Measurements from ENCODE around the gene BOK. TPM values are rescaled to one million over a fixed set of nuclear protein-coding genes. Genes with fewer than 3 reads are reported as not detected.

The BOK gene
- total and polyA plus RNA-seq, 10 of the 15 experiments (the other 5 are each of a cell fraction or from before 2014, with no cell fraction given), result 0.04 to 0.15 (median 0.12) TPM; not detected in 7

DNA sequence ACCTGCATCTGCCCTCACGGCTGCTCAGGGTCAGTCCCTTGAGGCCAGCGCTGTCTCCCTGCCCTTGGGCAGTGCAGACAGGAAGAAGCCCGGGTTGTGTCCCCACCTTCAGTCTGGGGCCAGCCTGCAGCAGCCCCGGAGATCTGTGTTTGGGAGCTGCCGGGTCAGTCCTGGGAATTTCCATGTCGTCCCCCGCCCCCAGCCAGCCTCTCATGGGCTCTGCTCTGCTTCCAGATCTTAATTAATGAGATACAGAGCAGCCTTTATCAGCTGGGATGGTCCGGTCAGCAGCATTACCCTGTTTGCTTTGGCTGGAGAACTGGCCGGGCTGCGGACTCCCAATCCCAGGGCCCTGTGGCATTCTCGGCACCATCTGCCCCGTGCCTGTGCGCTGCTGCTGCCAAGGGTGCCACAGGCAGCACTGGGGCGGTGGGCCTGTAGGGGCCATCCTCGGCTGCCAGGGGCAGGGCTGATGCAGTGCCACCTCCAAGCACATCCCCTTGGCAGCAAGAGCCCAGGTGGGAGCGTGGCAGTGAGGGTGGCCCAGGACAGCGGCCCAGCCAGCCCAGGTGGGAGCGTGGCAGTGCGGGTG lies 2.4 kb downstream of the BOK start:
- in situ Hi-C loops (cut with MboI), result no loop called here
- BruUV-seq (replicated peaks), result no TSS peak
- Histone ChIP-seq H3K9ac (ENCODE audit: control insufficient read depth, insufficient read depth, low read length) (no peak overlapping the region), H3K79me2 (ENCODE audit: control insufficient read depth, insufficient read depth, low read length) (no peaks in the 10 kb centered on the region), H3K4me1 (ENCODE audit: control insufficient read depth, insufficient read depth, low read length) (no peaks in the 10 kb centered on the region), H4K20me1 (ENCODE audit: control insufficient read depth, insufficient read depth) (no peaks in the 10 kb centered on the region), H3K9me3 (replicated peaks; ENCODE audit: control insufficient read depth, insufficient read depth, low read length) (no peaks in the 10 kb centered on the region; the same call in 2 of the 3 replicates), H3K4me2 (ENCODE audit: control insufficient read depth, insufficient read depth) (no peak overlapping the region), H3K36me3 (ENCODE audit: control insufficient read depth in 2 of 2, insufficient read depth in 2 of 2, low read length in 1 of 2) (no peaks in the 10 kb centered on the region), H2AFZ (ENCODE audit: control insufficient read depth, low read depth, low read length) (no peak overlapping the region), H3K4me3 (no peak overlapping the region), H3K27ac (ENCODE audit: control insufficient read depth, insufficient read depth) (no peak overlapping the region), H3K27me3 (replicated peaks in 1 of 2; ENCODE audit: control insufficient read depth in 2 of 2, insufficient read depth in 2 of 2, low read length in 1 of 2) (no peaks in the 10 kb centered on the region; a peak in 1 of 4 replicates)
- ChIA-PET CTCF (no interaction called here), SMC1A (ENCODE audit: uncharacterized antibody, unreplicated experiment) (interaction anchor here (0.5 kb wide), 1 partner anchor 701 kb away, joined by 3 read pairs; no protein-coding TSS in a partner anchor), RAD21 (ENCODE audit: unreplicated experiment) (no interaction called here), POLR2A (no interaction called here)
- FAIRE-seq (no peak), ATAC-seq (no peak), DNase-seq (ENCODE audit: low read depth, low spot score) (no peak)
- WGBS (ENCODE audit: insufficient coverage, insufficient replicate concordance, low lambda C conversion rate, missing lambda C conversion rate), result 58% methylated on average over 19 of the region's 19 CpGs
- intact Hi-C loops (cut with micrococcal nuclease; ENCODE audit: unreplicated experiment), result no loop called here
- no peak for TF ChIP-seq E4F1 (IDR thresholded peaks at IDR 0.05; ENCODE audit: borderline replicate concordance, partially characterized antibody)
- no peak for TF ChIP-seq NFYB (IDR thresholded peaks at IDR 0.05; ENCODE audit: insufficient read depth, low read depth, low read length)
- TF ChIP-seq HDAC6 (IDR thresholded peaks at IDR 0.05; ENCODE audit: unreplicated experiment), result no peak
- TF ChIP-seq E2F4 (IDR thresholded peaks at IDR 0.05; ENCODE audit: low read depth, low read length), result no peak
- TF ChIP-seq, protein P1, sequence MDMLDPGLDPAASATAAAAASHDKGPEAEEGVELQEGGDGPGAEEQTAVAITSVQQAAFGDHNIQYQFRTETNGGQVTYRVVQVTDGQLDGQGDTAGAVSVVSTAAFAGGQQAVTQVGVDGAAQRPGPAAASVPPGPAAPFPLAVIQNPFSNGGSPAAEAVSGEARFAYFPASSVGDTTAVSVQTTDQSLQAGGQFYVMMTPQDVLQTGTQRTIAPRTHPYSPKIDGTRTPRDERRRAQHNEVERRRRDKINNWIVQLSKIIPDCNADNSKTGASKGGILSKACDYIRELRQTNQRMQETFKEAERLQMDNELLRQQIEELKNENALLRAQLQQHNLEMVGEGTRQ (IDR thresholded peaks at IDR 0.05; ENCODE audit: borderline replicate concordance, low read depth, low read length), result no peak
- no peak for TF ChIP-seq NR2C2 (IDR thresholded peaks at IDR 0.05; ENCODE audit: borderline replicate concordance, control insufficient read depth, insufficient read length, low read depth)
- TF ChIP-seq, protein P2, sequence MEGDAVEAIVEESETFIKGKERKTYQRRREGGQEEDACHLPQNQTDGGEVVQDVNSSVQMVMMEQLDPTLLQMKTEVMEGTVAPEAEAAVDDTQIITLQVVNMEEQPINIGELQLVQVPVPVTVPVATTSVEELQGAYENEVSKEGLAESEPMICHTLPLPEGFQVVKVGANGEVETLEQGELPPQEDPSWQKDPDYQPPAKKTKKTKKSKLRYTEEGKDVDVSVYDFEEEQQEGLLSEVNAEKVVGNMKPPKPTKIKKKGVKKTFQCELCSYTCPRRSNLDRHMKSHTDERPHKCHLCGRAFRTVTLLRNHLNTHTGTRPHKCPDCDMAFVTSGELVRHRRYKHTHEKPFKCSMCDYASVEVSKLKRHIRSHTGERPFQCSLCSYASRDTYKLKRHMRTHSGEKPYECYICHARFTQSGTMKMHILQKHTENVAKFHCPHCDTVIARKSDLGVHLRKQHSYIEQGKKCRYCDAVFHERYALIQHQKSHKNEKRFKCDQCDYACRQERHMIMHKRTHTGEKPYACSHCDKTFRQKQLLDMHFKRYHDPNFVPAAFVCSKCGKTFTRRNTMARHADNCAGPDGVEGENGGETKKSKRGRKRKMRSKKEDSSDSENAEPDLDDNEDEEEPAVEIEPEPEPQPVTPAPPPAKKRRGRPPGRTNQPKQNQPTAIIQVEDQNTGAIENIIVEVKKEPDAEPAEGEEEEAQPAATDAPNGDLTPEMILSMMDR (IDR thresholded peaks at IDR 0.05 in 2 of 3, conservative IDR thresholded peaks at IDR 0.05 in 1 of 3; ENCODE audit: control insufficient read depth in 2 of 3, extremely low read depth in 1 of 3, insufficient read depth in 1 of 3, low read depth in 3 of 3, low read length in 3 of 3), result no peak
- TF ChIP-seq NRF1 (conservative IDR thresholded peaks at IDR 0.05; ENCODE audit: low read depth, low read length), result no peak
- no peak for TF ChIP-seq MTA2 (IDR thresholded peaks at IDR 0.05; ENCODE audit: low read depth)
- no peak for TF ChIP-seq JUND (IDR thresholded peaks at IDR 0.05; ENCODE audit: low read depth, low read length)
- no peak for TF ChIP-seq WRNIP1 (IDR thresholded peaks at IDR 0.05; ENCODE audit: borderline replicate concordance, low read depth, low read length)
- no peak for TF ChIP-seq RUNX3 (IDR thresholded peaks at IDR 0.05; ENCODE audit: low read length)
- no peak for TF ChIP-seq USF1 (IDR thresholded peaks at IDR 0.05; ENCODE audit: borderline replicate concordance, extremely low read length, insufficient read depth, low read depth, low read length)

All from GM12878 (cell line).